H1 (cell line): ENCODE measurements around the gene LCAT. TPM values are rescaled to one million over a fixed set of nuclear protein-coding genes. Genes with fewer than 3 reads are reported as not detected.

ENCODE experiments used
- CTCF ChIA-PET: fragments of 300-600 bp; sonication (Branson Sonifier 250); formaldehyde crosslinking; loops from one replicate; lab custom pipeline; 2021; ENCODE audit not compliant: partially characterized antibody; lab: Charles Lee
- POLR2A ChIA-PET: fragments of 300-600 bp; sonication (Branson Sonifier 250); formaldehyde crosslinking; loops from one replicate; lab custom pipeline; 2021; ENCODE audit warnings: inconsistent platforms; ENCODE audit not compliant: partially characterized antibody; lab: Charles Lee
- DNase-seq, 2 experiments: peaks; one replicate each; pipeline versions ENCODE4 v3.0.0 to v3.0.0-alpha.2; 2010 to 2022; ENCODE audit warnings: low spot score in 2 of 2, low read depth in 1 of 2, mixed read lengths in 1 of 2
- FAIRE-seq: peaks from 2 replicates; lab custom pipeline; 2011; peaks lifted over from hg19 to GRCh38; lab: Jason Lieb, UNC
- H2AFZ ChIP-seq: 2 replicates; pipeline ENCODE4 v1.8.1; 2012; ENCODE audit warnings: low read length, inconsistent platforms
- H2AK5ac ChIP-seq: 2 replicates; pipeline ENCODE4 v1.6.1; 2013; ENCODE audit warnings: low read depth, low read length
- H2BK120ac ChIP-seq: replicated peaks from 2 replicates; pipeline ENCODE3; 2013; ENCODE audit warnings: low read depth, low read length, inconsistent platforms
- H2BK12ac ChIP-seq: 2 replicates; pipeline ENCODE4 v1.6.1; 2013; ENCODE audit warnings: low read depth, low read length
- H2BK15ac ChIP-seq: 2 replicates; pipeline ENCODE4 v1.6.1; 2013; ENCODE audit warnings: low read length
- H2BK20ac ChIP-seq: 2 replicates; pipeline ENCODE4 v1.6.1; 2013; ENCODE audit warnings: low read length
- H2BK5ac ChIP-seq: 2 replicates; pipeline ENCODE4 v1.6.1; 2013; ENCODE audit warnings: low read depth, low read length
- H3K14ac ChIP-seq: 2 replicates; pipeline ENCODE4 v1.6.1; 2013; ENCODE audit warnings: inconsistent platforms; ENCODE audit not compliant: insufficient read length
- H3K18ac ChIP-seq: 2 replicates; pipeline ENCODE4 v1.6.1; 2013; ENCODE audit warnings: low read length; ENCODE audit errors: extremely low read depth
- H3K23ac ChIP-seq: 2 replicates; pipeline ENCODE4 v1.6.1; 2013; ENCODE audit warnings: inconsistent platforms; ENCODE audit not compliant: insufficient read length
- H3K23me2 ChIP-seq: 2 replicates; pipeline ENCODE4 v1.6.1; 2013; ENCODE audit warnings: low read depth, low read length
- H3K27ac ChIP-seq: 2 replicates; pipeline ENCODE4 v1.6.1; 2011; ENCODE audit warnings: low read depth, low read length, inconsistent platforms
- H3K27me3 ChIP-seq, 4 experiments: replicated peaks in 1 of 4; 1 replicate in 1 of 4; 2 replicates in 3 of 4; pipeline versions ENCODE4 v1.6.1 to v1.8.1; 2011 to 2013; ENCODE audit warnings: low read length in 3 of 4, mild to moderate bottlenecking in 3 of 4, inconsistent platforms in 2 of 4, mixed read lengths in 2 of 4, moderate library complexity in 1 of 4; ENCODE audit not compliant: control insufficient read depth in 3 of 4, insufficient read depth in 3 of 4; ENCODE audit errors: extremely low read depth in 1 of 4
- H3K36me3 ChIP-seq, 4 experiments: 2 replicates each; pipeline versions ENCODE4 v1.6.1 to v1.8.1; 2011 to 2013; ENCODE audit warnings: mild to moderate bottlenecking in 4 of 4, low read length in 3 of 4, moderate library complexity in 2 of 4, control low read depth in 1 of 4, inconsistent platforms in 1 of 4; ENCODE audit not compliant: insufficient read depth in 4 of 4, control insufficient read depth in 2 of 4
- H3K4ac ChIP-seq: replicated peaks from 2 replicates; pipeline ENCODE3; 2013; ENCODE audit warnings: low read length, low read depth, mixed read lengths, inconsistent platforms; ENCODE audit not compliant: insufficient read length
- H3K4me1 ChIP-seq, 4 experiments: replicated peaks in 1 of 4; 1 replicate in 1 of 4; 2 replicates in 3 of 4; pipeline versions ENCODE4 v1.6.1 to v1.8.1; 2011 to 2013; ENCODE audit warnings: low read length in 3 of 4, inconsistent platforms in 2 of 4, mixed read lengths in 1 of 4; ENCODE audit not compliant: insufficient read depth in 4 of 4, control insufficient read depth in 3 of 4
- H3K4me2 ChIP-seq, 2 experiments: 2 replicates each; pipeline versions ENCODE4 v1.6.1 to v1.8.1; 2011 to 2013; ENCODE audit warnings: low read depth in 2 of 2, low read length in 2 of 2, control low read depth in 1 of 2, inconsistent platforms in 1 of 2, mild to moderate bottlenecking in 1 of 2; ENCODE audit not compliant: insufficient read depth in 1 of 2
- H3K4me3 ChIP-seq, 4 experiments: fragments of 200-600, 300-600 bp in 1 of 4; sonication (generic), shearing (Covaris generic), sonication (Bioruptor Twin) in 1 of 4; 2 replicates each; pipeline versions ENCODE4 v1.5.1 to v1.8.1; 2011 to 2016; ENCODE audit warnings: low read length in 4 of 4, low read depth in 3 of 4, control low read depth in 2 of 4, inconsistent platforms in 2 of 4, mild to moderate bottlenecking in 2 of 4, mixed read lengths in 1 of 4, moderate library complexity in 1 of 4; ENCODE audit not compliant: insufficient read depth in 2 of 4; ENCODE audit errors: extremely low read depth in 1 of 4
- H3K56ac ChIP-seq: replicated peaks from 2 replicates; pipeline ENCODE3; 2013; ENCODE audit warnings: low read depth, mild to moderate bottlenecking, mixed read lengths, low read length, inconsistent platforms; ENCODE audit not compliant: insufficient read length
- H3K79me1 ChIP-seq: 2 replicates; pipeline ENCODE4 v1.6.1; 2013; ENCODE audit warnings: low read depth, low read length, control low read depth
- H3K79me2 ChIP-seq, 2 experiments: 2 replicates each; pipeline versions ENCODE4 v1.6.1 to v1.8.1; 2012 to 2013; ENCODE audit warnings: low read length in 2 of 2, mild to moderate bottlenecking in 2 of 2, inconsistent platforms in 1 of 2; ENCODE audit not compliant: insufficient read depth in 2 of 2, control insufficient read depth in 1 of 2
- H3K9ac ChIP-seq, 4 experiments: replicated peaks in 1 of 4; 1 replicate in 1 of 4; 2 replicates in 3 of 4; pipeline versions ENCODE4 v1.6.1 to v1.8.1; 2011 to 2013; ENCODE audit warnings: low read depth in 3 of 4, low read length in 3 of 4, control low read depth in 2 of 4, mild to moderate bottlenecking in 2 of 4, moderate library complexity in 2 of 4, inconsistent platforms in 1 of 4; ENCODE audit errors: extremely low read depth in 1 of 4
- H3K9me3 ChIP-seq, 2 experiments: 2 replicates each; pipeline versions ENCODE4 v1.6.1 to v1.8.1; 2012 to 2013; ENCODE audit warnings: mild to moderate bottlenecking in 2 of 2, moderate library complexity in 2 of 2, control low read depth in 1 of 2, inconsistent platforms in 1 of 2, low read depth in 1 of 2, low read length in 1 of 2, mixed read lengths in 1 of 2; ENCODE audit not compliant: insufficient read depth in 2 of 2
- H4K20me1 ChIP-seq, 2 experiments: replicated peaks in 1 of 2; 2 replicates each; pipeline versions ENCODE3 to v1.8.1; 2011 to 2013; ENCODE audit warnings: inconsistent platforms in 2 of 2, low read length in 2 of 2, mild to moderate bottlenecking in 1 of 2; ENCODE audit not compliant: insufficient read depth in 2 of 2, control insufficient read depth in 1 of 2
- H4K5ac ChIP-seq: 2 replicates; pipeline ENCODE4 v1.6.1; 2013; ENCODE audit warnings: low read length, low read depth, mixed read lengths, inconsistent platforms; ENCODE audit not compliant: insufficient read length
- H4K8ac ChIP-seq: 2 replicates; pipeline ENCODE4 v1.8.0; 2013; ENCODE audit warnings: mild to moderate bottlenecking, moderate library complexity, low read length, inconsistent platforms; ENCODE audit not compliant: insufficient read depth; ENCODE audit errors: extremely low read depth
- H4K91ac ChIP-seq: replicated peaks from 2 replicates; pipeline ENCODE3; 2013; ENCODE audit warnings: low read length, mixed read lengths, inconsistent platforms; ENCODE audit not compliant: insufficient read length
- GABPA ChIP-seq: IDR thresholded peaks from 2 replicates; pipeline ENCODE4 v1.6.1; 2011; ENCODE audit warnings: mild to moderate bottlenecking, low read length, moderate library complexity, borderline replicate concordance; ENCODE audit not compliant: insufficient read depth
- POLR2A ChIP-seq, 2 experiments: IDR thresholded peaks; 1 replicate in 1 of 2; 2 replicates in 1 of 2; pipeline ENCODE4 v1.6.1; 2011; ENCODE audit warnings: low read depth in 2 of 2, low read length in 2 of 2, mild to moderate bottlenecking in 2 of 2; ENCODE audit errors: control extremely low read depth in 1 of 2
- TBP ChIP-seq: IDR thresholded peaks from 2 replicates; pipeline ENCODE4 v1.6.1; 2011; ENCODE audit warnings: low read depth, low read length, improper control_type of control experiment
- WGBS, 2 experiments: shearing (Covaris generic) in 1 of 2; methylation state at CpG; one replicate each; pipeline versions ENCODE4 v1.1.6 to v1.1.7; 2013 to 2015; ENCODE audit warnings: low lambda C conversion rate in 2 of 2, mixed read lengths in 2 of 2, inconsistent platforms in 1 of 2, low coverage in 1 of 2, missing lambda C conversion rate in 1 of 2; ENCODE audit not compliant: insufficient replicate concordance in 2 of 2, insufficient coverage in 1 of 2, insufficient read length in 1 of 2; ENCODE audit errors: extremely low coverage in 1 of 2, missing lambda C conversion rate in 1 of 2; 5-methylcytosine and 5-hydroxymethylcytosine counted together
- polyA plus RNA-seq, 7 experiments: library from polyadenylated mRNA; depleted of rRNA in 3 of 7; stranded (reverse) in 5 of 7; unstranded in 2 of 7; fragments of >200 nt in 5 of 7; fragments of 200-250 nt in 2 of 7; gene quantifications; 1 replicate in 5 of 7; 2 replicates in 1 of 7; 4 replicates in 1 of 7; pipeline versions ENCODE4 v1.2.1 to v1.2.3, GENCODE V29; 2011 to 2013; ENCODE audit warnings: missing spikeins in 2 of 7, mixed read lengths in 2 of 7
- total RNA-seq: library from RNA; stranded (reverse); fragmentation: NEBNext Ultra II Directional; extraction: Animal tissue kit (Norgen Biotek cat#: 25700); gene quantifications from 2 replicates; pipeline ENCODE4 v1.2.1, GENCODE V29; 2021
- TF ChIP-seq, protein P1 (sequence below): IDR thresholded peaks from 2 replicates; pipeline ENCODE4 v1.6.1; 2012; ENCODE audit warnings: inconsistent platforms
- TF ChIP-seq, protein P2 (sequence below): IDR thresholded peaks from 2 replicates; pipeline ENCODE4 v1.6.1; 2011; ENCODE audit warnings: low read length, improper control_type of control experiment

LCAT gene
- total and polyA plus RNA-seq, 2 of the 8 experiments (the other 6 are each of a cell fraction or from before 2014, with no cell fraction given): 9.4 to 19.6 TPM

DNA sequence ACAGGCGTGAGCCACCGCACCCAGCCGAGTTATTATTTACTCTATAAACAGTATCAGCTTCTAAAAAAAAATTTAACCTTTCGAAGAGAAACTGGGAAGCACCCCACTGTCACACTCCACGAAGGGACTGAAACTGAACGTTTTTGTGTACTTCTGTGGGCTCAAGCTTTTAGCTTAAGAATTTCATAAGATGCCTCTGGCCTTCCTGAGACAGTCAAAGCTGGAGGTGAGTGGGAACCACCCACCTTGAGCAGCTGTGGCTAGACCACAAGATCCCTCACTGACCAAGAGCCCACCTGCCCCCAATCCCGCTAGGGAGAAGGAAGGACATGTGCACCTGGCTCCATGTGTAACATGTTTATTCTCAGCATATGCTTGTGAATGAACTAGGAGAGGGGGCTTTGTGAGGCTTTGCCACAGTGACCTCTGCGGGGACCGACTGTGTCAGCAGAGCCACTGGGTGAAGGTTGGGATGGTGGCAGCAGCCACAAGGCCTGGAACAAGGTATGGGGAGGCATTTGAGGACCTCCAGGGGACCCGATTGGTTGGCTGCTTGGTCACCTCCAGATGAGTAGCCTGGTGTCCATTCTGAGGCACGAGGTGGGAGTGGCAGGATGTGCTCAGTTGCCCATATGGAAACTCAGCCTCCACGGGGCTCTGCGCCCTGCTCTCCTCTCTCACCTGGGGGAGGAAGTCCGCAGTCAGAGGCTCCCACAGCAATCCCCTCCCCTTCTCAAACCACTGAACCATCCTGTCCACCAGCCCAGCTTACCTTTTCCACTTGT lies 31.6 kb upstream of the LCAT start:
- Histone ChIP-seq H4K20me1 (no peaks in the 10 kb centered on the region), H2BK12ac (no peak overlapping the region), H3K4me3 (no peak overlapping the region), H3K36me3 (no peaks in the 10 kb centered on the region; a peak in 1 of 8 replicates), H3K9me3 (no peaks in the 10 kb centered on the region), H2BK120ac (no peak overlapping the region), H3K18ac (no peak overlapping the region), H4K5ac (no peak overlapping the region), H3K23me2 (no peaks in the 10 kb centered on the region), H2AFZ (no peak overlapping the region), H3K4ac (no peak overlapping the region), H3K9ac (no peak overlapping the region), H3K4me2 (no peak overlapping the region), H3K4me1 (peaks cover 0 to 4% (median 0%) of the 10 kb centered on the region in 4 experiments; a peak in 3 of 7 replicates), H3K14ac (no peak overlapping the region), H2BK20ac (no peak overlapping the region), H4K8ac (no peak overlapping the region), H3K56ac (no peak overlapping the region), H2AK5ac (no peak overlapping the region), H3K27ac (no peak overlapping the region), H2BK15ac (no peak overlapping the region), H3K23ac (no peak overlapping the region), H3K27me3 (no peaks in the 10 kb centered on the region; a peak in 1 of 7 replicates), H3K79me2 (no peaks in the 10 kb centered on the region), H4K91ac (no peak overlapping the region), H2BK5ac (no peak overlapping the region), H3K79me1 (no peaks in the 10 kb centered on the region)
- TF ChIP-seq POLR2A (IDR thresholded peaks at IDR 0.05; ENCODE audit: control extremely low read depth in 1 of 2, low read depth in 2 of 2, low read length in 2 of 2): no peak
- TF ChIP-seq, protein P1, sequence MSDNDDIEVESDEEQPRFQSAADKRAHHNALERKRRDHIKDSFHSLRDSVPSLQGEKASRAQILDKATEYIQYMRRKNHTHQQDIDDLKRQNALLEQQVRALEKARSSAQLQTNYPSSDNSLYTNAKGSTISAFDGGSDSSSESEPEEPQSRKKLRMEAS: no peak
- TF ChIP-seq, protein P2, sequence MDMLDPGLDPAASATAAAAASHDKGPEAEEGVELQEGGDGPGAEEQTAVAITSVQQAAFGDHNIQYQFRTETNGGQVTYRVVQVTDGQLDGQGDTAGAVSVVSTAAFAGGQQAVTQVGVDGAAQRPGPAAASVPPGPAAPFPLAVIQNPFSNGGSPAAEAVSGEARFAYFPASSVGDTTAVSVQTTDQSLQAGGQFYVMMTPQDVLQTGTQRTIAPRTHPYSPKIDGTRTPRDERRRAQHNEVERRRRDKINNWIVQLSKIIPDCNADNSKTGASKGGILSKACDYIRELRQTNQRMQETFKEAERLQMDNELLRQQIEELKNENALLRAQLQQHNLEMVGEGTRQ: no peak
- TF ChIP-seq TBP: no peak
- TF ChIP-seq GABPA: no peak
- CTCF ChIA-PET: interaction anchor here (0.9 to 2.7 kb wide), 4 partner anchors 8 to 305 kb away, joined by 3 to 10 read pairs (median 3); no protein-coding TSS in a partner anchor
- DNase-seq (no peak), FAIRE-seq (no peak)
- 88% methylated on average over 14 of the region's 14 CpGs; no CpG with 5 or more reads in 1 of the 2 experiments for WGBS, 2 experiments
- POLR2A ChIA-PET: interaction anchor here (0.8 to 1.4 kb wide), 2 partner anchors 30 to 109 kb away, joined by 3 to 5 read pairs; partner anchors contain the start of gene NFATC3
